CD4-positive, alpha-beta T cell treated with Interleukin-15 for 4 hours (primary cell): Measurements from ENCODE around the gene TNRC6A.
"Not testable (repeated sequence)": the region's sequence is repeated elsewhere in the genome, so short reads cannot be mapped to it uniquely, and the experiment has no call there.

Experiments used
- DNase-seq: peaks from one replicate; pipeline ENCODE4 v3.0.0-alpha.2; 2020; ENCODE audit warnings: low spot score

TNRC6A gene

GRCh38 chr16:24815021-24815420, 85.6 kb downstream of the TNRC6A start:
- DNase-seq: no peak

- DNase-seq: no peak
Measured at GRCh38 chr16:24816688-24817087, 87.2 kb downstream of the TNRC6A start.

GRCh38 chr16:24819462-24820040, 90.1 kb downstream of the TNRC6A start:
- DNase-seq: no peak

- DNase-seq: no peak
Measured at GRCh38 chr16:24820522-24820921, 91.1 kb downstream of the TNRC6A start.

- no peak for DNase-seq
Measured at GRCh38 chr16:24821129-24821528, 91.7 kb downstream of the TNRC6A start.

- no peak for DNase-seq
Measured at GRCh38 chr16:24822542-24822941, 93.1 kb downstream of the TNRC6A start.

GRCh38 chr16:24822974-24823373, 93.5 kb downstream of the TNRC6A start:
- no peak for DNase-seq

- no peak for DNase-seq
Measured at GRCh38 chr16:24825696-24826095, 96.2 kb downstream of the TNRC6A start.

- no peak for DNase-seq
Measured at GRCh38 chr16:24826096-24826690, 96.7 kb downstream of the TNRC6A start.

- DNase-seq: no peak
Measured at GRCh38 chr16:24826817-24827566, 97.5 kb downstream of the TNRC6A start.

- DNase-seq: no peak
Measured at GRCh38 chr16:24829153-24829552, 99.7 kb downstream of the TNRC6A start.

GRCh38 chr16:24833352-24833751, 103.9 kb downstream of the TNRC6A start:
- no peak for DNase-seq

- DNase-seq: no peak
Measured at GRCh38 chr16:24834459-24835335, 105.2 kb downstream of the TNRC6A start.

GRCh38 chr16:24836836-24837235, 107.4 kb downstream of the TNRC6A start:
- no peak for DNase-seq

- DNase-seq: no peak
Measured at GRCh38 chr16:24837969-24838368, 108.5 kb downstream of the TNRC6A start.

- no peak for DNase-seq
Measured at GRCh38 chr16:24838554-24839266, 109.3 kb downstream of the TNRC6A start.

GRCh38 chr16:24839347-24839972, 110.0 kb downstream of the TNRC6A start:
- no peak for DNase-seq

GRCh38 chr16:24841291-24841690, 111.8 kb downstream of the TNRC6A start:
- DNase-seq: no peak

- DNase-seq: no peak
Measured at GRCh38 chr16:24844101-24845030, 114.9 kb downstream of the TNRC6A start.

GRCh38 chr16:24845031-24845365, 115.5 kb downstream of the TNRC6A start:
- DNase-seq: not testable (repeated sequence)
